Esophagus squamous epithelium (tissue), 5 donors: ENCODE results near the gene CUBN. TPM values are rescaled to one million over a fixed set of nuclear protein-coding genes. Genes with fewer than 3 reads are reported as not detected.
A peak's percentile ranks its signal among the peaks of the same experiment; 100 is the strongest.

Experiments used
- DNase-seq: peaks from one replicate; lab custom pipeline; 2025; lab: John Stamatoyannopoulos, UW
- H3K27ac ChIP-seq, 4 donors: fragments of 200-600 bp; sonication (generic); one replicate each; pipeline ENCODE4 v1.5.1; 2016 to 2019; ENCODE audit warnings: mild to moderate bottlenecking in 1 of 4
- H3K27me3 ChIP-seq, 4 donors: fragments of 200-600 bp; sonication (generic); 1 replicate in 3 of 4; 2 replicates in 1 of 4; pipeline versions ENCODE4 v1.5.1 to v1.6.0; 2017 to 2021; ENCODE audit warnings: antibody characterized with exemption in 1 of 4
- H3K36me3 ChIP-seq, 3 donors: fragments of 200-600 bp; sonication (generic); one replicate each; pipeline ENCODE4 v1.5.1; 2016 to 2019
- H3K4me1 ChIP-seq, 3 donors: fragments of 200-600 bp; sonication (generic); one replicate each; pipeline ENCODE4 v1.5.1; 2017 to 2019
- H3K4me3 ChIP-seq, 4 donors: fragments of 200-600 bp; sonication (generic); 1 replicate in 3 of 4; 2 replicates in 1 of 4; pipeline ENCODE4 v1.5.1; 2016 to 2019; ENCODE audit warnings: mild to moderate bottlenecking in 2 of 4, moderate library complexity in 1 of 4
- H3K9me3 ChIP-seq, 3 donors: fragments of 200-600 bp; sonication (generic); one replicate each; pipeline ENCODE4 v1.5.1; 2016 to 2019
- CTCF ChIP-seq, 6 experiments: fragments of 450-650 bp in 4 of 6; fragments of 200-600 bp in 2 of 6; sonication (generic) in 2 of 6; IDR thresholded peaks; one replicate each; pipeline ENCODE4 v1.5.1; 2016 to 2019; ENCODE audit warnings: antibody characterized with exemption in 6 of 6, mild to moderate bottlenecking in 4 of 6, moderate library complexity in 4 of 6
- POLR2A ChIP-seq, 4 donors: fragments of 450-650 bp; IDR thresholded peaks; one replicate each; pipeline ENCODE4 v1.6.1; 2017; ENCODE audit warnings: antibody characterized with exemption in 4 of 4, mild to moderate bottlenecking in 4 of 4, moderate library complexity in 3 of 4
- WGBS, 2 donors: methylation state at CpG; one replicate each; pipeline ENCODE4 v1.1.5; 2018; 5-methylcytosine and 5-hydroxymethylcytosine counted together
- intact Hi-C: fragments of 100-400 bp; cut with DNase I; formaldehyde crosslinking; loops from one replicate; pipeline ENCODE4 v1.15.0; 2022
- total RNA-seq, 4 donors: library from RNA; depleted of rRNA; stranded (reverse); fragments of >200 nt; gene quantifications; one replicate each; pipeline ENCODE4 v1.1.0, GENCODE V29; 2016
- donor health status: DM: yes; HTN: yes; CAD: no.

CUBN gene
- total RNA-seq, 4 donors from 2014 or later = 0.15 to 0.83 (median 0.51) TPM

- intact Hi-C loops = no loop called here
- DNase-seq = no peak
- no peaks in the 10 kb centered on the region for H3K27me3 ChIP-seq
- no peaks in the 10 kb centered on the region for H3K9me3 ChIP-seq
- TF ChIP-seq CTCF (IDR thresholded peaks at IDR 0.05) = no peak
- TF ChIP-seq POLR2A (IDR thresholded peaks at IDR 0.05) = no peak
- 82 to 92% methylated on average over 12 of the region's 12 CpGs for WGBS, 2 donors
- no peak overlapping the region for H3K27ac ChIP-seq
- H3K36me3 ChIP-seq = no peaks in the 10 kb centered on the region
- no peak overlapping the region for H3K4me3 ChIP-seq
- H3K4me1 ChIP-seq = no peaks in the 10 kb centered on the region
Observed at GRCh38 chr10:16787361-16787791, 342.2 kb downstream of the CUBN start.

GRCh38 chr10:16780338-16780880 lies 349.2 kb downstream of the CUBN start:
- 72% methylated on average over 7 of the region's 7 CpGs for WGBS, 2 donors
- DNase-seq = no peak
- TF ChIP-seq POLR2A (IDR thresholded peaks at IDR 0.05) (no peak), CTCF (IDR thresholded peaks at IDR 0.05) (no peak)
- Histone ChIP-seq H3K27ac (no peak overlapping the region), H3K9me3 (no peaks in the 10 kb centered on the region), H3K4me1 (peaks cover 0 to 7% (median 0%) of the 10 kb centered on the region in 3 donors), H3K4me3 (no peak overlapping the region), H3K27me3 (no peaks in the 10 kb centered on the region), H3K36me3 (peaks cover 0 to 15% (median 0%) of the 10 kb centered on the region in 3 donors)
- intact Hi-C loops = no loop called here

- DNase-seq = no peak
- H3K9me3 ChIP-seq = no peaks in the 10 kb centered on the region
- H3K4me3 ChIP-seq = no peak overlapping the region
- H3K36me3 ChIP-seq = peaks cover 0 to 15% (median 0%) of the 10 kb centered on the region in 3 donors
- intact Hi-C loops = no loop called here
- H3K27me3 ChIP-seq = no peaks in the 10 kb centered on the region
- H3K4me1 ChIP-seq = peaks cover 0 to 7% (median 0%) of the 10 kb centered on the region in 3 donors
- H3K27ac ChIP-seq = no peak overlapping the region
- WGBS, 2 donors = 52 to 64% methylated on average over 6 of the region's 6 CpGs
- TF ChIP-seq CTCF (IDR thresholded peaks at IDR 0.05) (no peak), POLR2A (IDR thresholded peaks at IDR 0.05) (no peak)
Observed at GRCh38 chr10:16779384-16779915, 350.2 kb downstream of the CUBN start.

- Histone ChIP-seq H3K4me1 (peaks cover 0 to 7% (median 0%) of the 10 kb centered on the region in 3 donors), H3K9me3 (no peaks in the 10 kb centered on the region), H3K36me3 (peaks cover 0 to 15% (median 0%) of the 10 kb centered on the region in 3 donors), H3K27ac (peak overlapping the region in 1 of 4 donors; percentile 3), H3K27me3 (no peaks in the 10 kb centered on the region), H3K4me3 (no peak overlapping the region)
- intact Hi-C loops = no loop called here
- 55 to 59% methylated on average over 7 of the region's 7 CpGs for WGBS, 2 donors
- DNase-seq = no peak
- TF ChIP-seq POLR2A (IDR thresholded peaks at IDR 0.05) (no peak), CTCF (IDR thresholded peaks at IDR 0.05) (peak; percentile 65 to 73 (median 68))
Observed at GRCh38 chr10:16777473-16778370, 351.9 kb downstream of the CUBN start.

- no peak for DNase-seq
- Histone ChIP-seq H3K36me3 (peaks cover 0 to 15% (median 0%) of the 10 kb centered on the region in 3 donors), H3K4me3 (no peak overlapping the region), H3K4me1 (peaks cover 0 to 7% (median 0%) of the 10 kb centered on the region in 3 donors), H3K9me3 (no peaks in the 10 kb centered on the region), H3K27me3 (no peaks in the 10 kb centered on the region), H3K27ac (no peak overlapping the region)
- no peak for TF ChIP-seq POLR2A (IDR thresholded peaks at IDR 0.05)
- no peak for TF ChIP-seq CTCF (IDR thresholded peaks at IDR 0.05)
- intact Hi-C loops = no loop called here
- WGBS, 2 donors = 61 to 63% methylated on average over 3 of the region's 3 CpGs
Observed at GRCh38 chr10:16776896-16777295, 352.7 kb downstream of the CUBN start.
